Measurements from ENCODE around the gene CXCL12.
A peak's percentile ranks its signal among the peaks of the same experiment; 100 is the strongest.

CXCL12 gene

DNA sequence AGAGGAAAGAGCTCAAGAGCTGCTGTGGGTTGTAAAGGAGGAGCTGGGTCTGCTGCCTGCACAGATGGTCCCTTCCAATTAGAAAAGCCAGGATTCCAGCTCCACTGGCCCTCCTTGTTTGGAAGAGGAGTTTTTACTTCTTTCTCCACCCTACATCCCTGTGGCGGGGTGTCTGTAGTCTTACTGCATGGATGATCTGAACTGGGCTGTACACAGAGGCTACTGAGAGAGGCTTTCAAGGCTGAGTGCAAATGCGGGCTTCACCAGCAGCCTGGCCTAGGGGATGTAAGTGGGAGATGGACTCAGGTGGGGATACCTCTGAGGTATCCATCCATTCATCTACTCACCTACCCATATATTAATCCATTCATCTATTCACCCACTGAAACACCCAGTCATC is 7.1 kb upstream of the CXCL12 start:
- Histone ChIP-seq H3K27me3 (ENCODE audit: control insufficient read depth, insufficient read depth, low read length) (peaks cover 35% of the 10 kb centered on the region), H3K9ac (ENCODE audit: low read depth, low read length) (no peak overlapping the region)

DNA sequence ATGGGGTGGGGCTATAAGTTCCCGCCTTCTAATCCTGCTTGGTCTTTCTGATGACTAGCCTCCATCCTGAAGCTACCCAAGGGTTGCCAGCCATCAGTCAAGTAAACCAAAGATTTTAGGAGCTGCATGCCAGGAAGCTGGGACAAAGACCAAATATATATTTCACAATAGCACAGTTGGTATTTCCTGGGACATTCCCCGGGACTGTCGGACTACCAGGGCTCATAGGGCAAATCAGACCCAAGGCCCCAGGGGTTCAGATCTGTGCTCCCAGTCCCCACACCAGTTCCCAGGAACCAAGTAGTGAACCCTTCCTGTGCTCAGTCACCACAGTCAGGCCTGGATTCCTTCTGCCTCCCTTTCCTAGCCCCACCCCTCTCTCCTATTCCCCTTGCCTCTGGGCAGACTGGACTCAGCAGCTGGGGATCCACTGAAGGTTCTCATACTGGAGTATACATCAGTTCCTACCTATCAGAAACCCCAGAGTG is 5.7 kb upstream of the CXCL12 start:
- no peaks in the 10 kb centered on the region for H3K36me3 ChIP-seq (ENCODE audit: insufficient read depth, low read length)
- no peak overlapping the region for H3K9ac ChIP-seq (ENCODE audit: low read depth, low read length)
- no peak overlapping the region for H3K4me3 ChIP-seq (ENCODE audit: low read length)
- H3K4me2 ChIP-seq (ENCODE audit: low read length), result no peak overlapping the region
- H3K9me3 ChIP-seq (replicated peaks; ENCODE audit: low read length), result no peaks in the 10 kb centered on the region
- H3K27me3 ChIP-seq (ENCODE audit: control insufficient read depth, insufficient read depth, low read length), result peaks cover 27% of the 10 kb centered on the region
- H3K4me1 ChIP-seq (ENCODE audit: control insufficient read depth, insufficient read depth, low read length), result no peaks in the 10 kb centered on the region

More for the DNA sequence above, 7.1 kb upstream of the CXCL12 start:
- no peaks in the 10 kb centered on the region for H3K4me1 ChIP-seq (ENCODE audit: control insufficient read depth, insufficient read depth, low read length)
- no peaks in the 10 kb centered on the region for H3K9me3 ChIP-seq (replicated peaks; ENCODE audit: low read length)
- H3K36me3 ChIP-seq (ENCODE audit: insufficient read depth, low read length), result no peaks in the 10 kb centered on the region
- H3K4me2 ChIP-seq (ENCODE audit: low read length), result no peak overlapping the region
- no peak overlapping the region for H3K4me3 ChIP-seq (ENCODE audit: low read length)

DNA sequence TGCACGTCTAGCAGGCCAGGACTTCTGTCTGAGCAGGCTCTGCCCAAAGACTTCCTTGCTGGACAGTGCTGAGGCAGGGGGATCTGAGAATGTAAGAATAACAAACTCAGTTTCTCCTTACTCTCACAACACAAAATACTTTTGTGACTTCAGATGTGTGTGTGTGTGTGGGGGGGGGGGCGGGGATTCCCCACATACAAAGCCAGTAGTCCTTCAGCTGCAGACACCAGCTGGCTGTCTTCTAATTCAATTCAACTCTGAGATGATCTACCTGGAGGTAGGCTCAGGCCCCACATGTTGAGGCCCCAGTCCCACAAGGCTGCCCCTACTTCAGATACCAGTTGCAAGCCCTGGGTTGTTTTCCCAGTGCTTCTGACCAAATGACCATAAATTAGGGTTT is 4.7 kb upstream of the CXCL12 start:
- Histone ChIP-seq H3K9me3 (replicated peaks; ENCODE audit: low read length) (no peaks in the 10 kb centered on the region), H3K4me2 (ENCODE audit: low read length) (no peak overlapping the region), H3K27me3 (ENCODE audit: control insufficient read depth, insufficient read depth, low read length) (peaks cover 20% of the 10 kb centered on the region), H3K4me3 (ENCODE audit: low read length) (no peak overlapping the region), H3K9ac (ENCODE audit: low read depth, low read length) (no peak overlapping the region), H3K36me3 (ENCODE audit: insufficient read depth, low read length) (no peaks in the 10 kb centered on the region), H3K4me1 (ENCODE audit: control insufficient read depth, insufficient read depth, low read length) (peaks cover 1% of the 10 kb centered on the region)

DNA sequence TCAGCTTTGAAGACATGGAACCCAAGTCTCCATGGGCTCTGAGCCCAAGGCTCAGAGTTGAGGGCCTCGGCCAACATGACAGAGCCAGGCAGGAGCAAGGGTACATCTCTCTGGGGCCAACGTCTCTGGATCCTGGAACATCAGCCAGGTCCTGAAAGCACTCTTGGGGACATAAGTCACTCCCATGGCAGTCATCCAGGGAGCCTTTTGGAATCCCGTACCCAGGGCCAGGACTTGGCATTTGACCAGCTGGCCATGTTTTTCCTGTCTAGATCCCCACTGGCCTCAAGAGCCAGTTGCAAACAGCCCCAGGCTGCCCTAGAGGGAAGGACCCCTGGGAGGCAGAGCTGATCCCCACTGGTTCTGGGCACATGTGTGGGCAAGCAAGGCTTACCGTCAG is 4.3 kb upstream of the CXCL12 start:
- peaks cover 5% of the 10 kb centered on the region for H3K4me1 ChIP-seq (ENCODE audit: control insufficient read depth, insufficient read depth, low read length)
- H3K4me3 ChIP-seq (ENCODE audit: low read length), result no peak overlapping the region
- peaks cover 20% of the 10 kb centered on the region for H3K27me3 ChIP-seq (ENCODE audit: control insufficient read depth, insufficient read depth, low read length)
- no peak overlapping the region for H3K4me2 ChIP-seq (ENCODE audit: low read length)
- H3K9ac ChIP-seq (ENCODE audit: low read depth, low read length), result no peak overlapping the region
- H3K9me3 ChIP-seq (replicated peaks; ENCODE audit: low read length), result no peaks in the 10 kb centered on the region
- no peaks in the 10 kb centered on the region for H3K36me3 ChIP-seq (ENCODE audit: insufficient read depth, low read length)

DNA sequence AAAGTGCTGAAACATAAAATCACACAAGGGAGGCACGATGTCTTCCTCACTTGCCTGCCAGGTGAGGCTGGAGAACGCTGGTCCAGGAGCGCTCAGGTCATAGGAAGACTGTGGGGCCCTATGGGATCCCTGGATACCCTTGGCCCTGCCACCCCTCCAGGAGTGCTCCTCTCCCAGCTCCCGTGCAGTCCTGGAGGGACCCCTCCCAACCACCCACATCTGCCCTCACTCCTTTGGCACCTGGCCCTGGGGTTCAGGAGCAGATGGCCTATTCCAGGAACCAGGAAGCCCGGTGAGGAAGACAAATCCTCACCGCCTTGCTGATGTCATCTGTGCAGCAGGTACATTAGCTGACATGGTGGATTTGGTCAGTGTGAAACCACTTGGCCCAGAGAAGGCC is 3.7 kb upstream of the CXCL12 start:
- H3K36me3 ChIP-seq (ENCODE audit: insufficient read depth, low read length), result no peaks in the 10 kb centered on the region
- no peak overlapping the region for H3K4me3 ChIP-seq (ENCODE audit: low read length)
- H3K9ac ChIP-seq (ENCODE audit: low read depth, low read length), result no peak overlapping the region
- H3K4me2 ChIP-seq (ENCODE audit: low read length), result no peak overlapping the region
- H3K4me1 ChIP-seq (ENCODE audit: control insufficient read depth, insufficient read depth, low read length), result peaks cover 9% of the 10 kb centered on the region
- peaks cover 20% of the 10 kb centered on the region for H3K27me3 ChIP-seq (ENCODE audit: control insufficient read depth, insufficient read depth, low read length)
- no peaks in the 10 kb centered on the region for H3K9me3 ChIP-seq (replicated peaks; ENCODE audit: low read length)

DNA sequence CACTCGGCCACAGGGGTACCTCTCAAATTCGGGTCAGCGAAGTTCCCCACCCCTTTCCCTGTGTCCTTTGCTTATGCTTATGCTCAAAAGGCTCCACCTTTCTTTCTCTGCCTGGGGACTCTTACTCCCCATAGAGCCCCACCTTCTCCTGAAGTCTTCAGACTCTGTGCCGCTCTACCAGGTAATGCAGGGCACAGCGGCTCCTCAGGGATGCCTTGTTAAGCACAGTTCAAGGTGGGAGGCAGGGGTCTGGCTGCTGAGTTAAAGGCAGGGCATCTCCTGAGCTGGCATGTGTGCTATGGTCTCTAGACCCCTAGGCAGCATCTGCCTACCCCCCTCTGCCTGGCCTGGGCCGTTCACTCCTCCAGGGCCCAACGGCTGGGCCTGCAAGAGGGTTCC is 3.0 kb upstream of the CXCL12 start:
- Histone ChIP-seq H3K4me3 (ENCODE audit: low read length) (no peak overlapping the region), H3K9ac (ENCODE audit: low read depth, low read length) (no peak overlapping the region), H3K27me3 (ENCODE audit: control insufficient read depth, insufficient read depth, low read length) (peaks cover 22% of the 10 kb centered on the region), H3K4me1 (ENCODE audit: control insufficient read depth, insufficient read depth, low read length) (peaks cover 17% of the 10 kb centered on the region), H3K9me3 (replicated peaks; ENCODE audit: low read length) (no peaks in the 10 kb centered on the region), H3K4me2 (ENCODE audit: low read length) (no peak overlapping the region), H3K36me3 (ENCODE audit: insufficient read depth, low read length) (no peaks in the 10 kb centered on the region)

DNA sequence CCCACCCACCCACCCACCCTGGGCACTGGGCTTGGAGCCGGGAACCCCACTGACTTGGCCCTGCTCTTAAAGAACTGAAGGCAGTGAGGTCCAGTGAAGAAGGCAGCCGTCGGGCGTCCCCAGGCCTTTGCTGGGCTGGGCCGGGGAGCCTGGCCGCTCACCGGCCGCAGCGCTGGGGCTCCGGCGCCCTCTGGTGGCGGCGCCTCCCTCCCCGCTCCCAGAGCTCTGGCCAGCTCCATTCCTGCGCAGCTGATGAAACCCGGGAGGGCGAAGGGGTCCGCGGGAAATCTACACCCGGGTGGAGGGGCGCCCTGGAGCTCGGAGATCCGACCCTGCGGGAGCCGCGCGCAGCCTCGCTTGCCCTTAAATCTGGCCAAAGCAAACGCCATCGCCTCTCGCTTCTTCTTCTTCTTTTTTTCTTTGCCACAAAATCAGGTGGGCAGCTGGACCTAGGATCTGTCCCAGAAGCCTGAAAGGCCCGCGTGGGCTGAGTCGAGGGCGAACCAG is 1.7 kb upstream of the CXCL12 start:
- Histone ChIP-seq H3K27me3 (ENCODE audit: control insufficient read depth, insufficient read depth, low read length) (peaks cover 18% of the 10 kb centered on the region), H3K36me3 (ENCODE audit: insufficient read depth, low read length) (no peaks in the 10 kb centered on the region), H3K9me3 (replicated peaks; ENCODE audit: low read length) (no peaks in the 10 kb centered on the region), H3K4me3 (ENCODE audit: low read length) (no peak overlapping the region), H3K4me2 (ENCODE audit: low read length) (peak overlapping the region; percentile 69), H3K4me1 (ENCODE audit: control insufficient read depth, insufficient read depth, low read length) (peaks cover 17% of the 10 kb centered on the region), H3K9ac (ENCODE audit: low read depth, low read length) (no peak overlapping the region)

DNA sequence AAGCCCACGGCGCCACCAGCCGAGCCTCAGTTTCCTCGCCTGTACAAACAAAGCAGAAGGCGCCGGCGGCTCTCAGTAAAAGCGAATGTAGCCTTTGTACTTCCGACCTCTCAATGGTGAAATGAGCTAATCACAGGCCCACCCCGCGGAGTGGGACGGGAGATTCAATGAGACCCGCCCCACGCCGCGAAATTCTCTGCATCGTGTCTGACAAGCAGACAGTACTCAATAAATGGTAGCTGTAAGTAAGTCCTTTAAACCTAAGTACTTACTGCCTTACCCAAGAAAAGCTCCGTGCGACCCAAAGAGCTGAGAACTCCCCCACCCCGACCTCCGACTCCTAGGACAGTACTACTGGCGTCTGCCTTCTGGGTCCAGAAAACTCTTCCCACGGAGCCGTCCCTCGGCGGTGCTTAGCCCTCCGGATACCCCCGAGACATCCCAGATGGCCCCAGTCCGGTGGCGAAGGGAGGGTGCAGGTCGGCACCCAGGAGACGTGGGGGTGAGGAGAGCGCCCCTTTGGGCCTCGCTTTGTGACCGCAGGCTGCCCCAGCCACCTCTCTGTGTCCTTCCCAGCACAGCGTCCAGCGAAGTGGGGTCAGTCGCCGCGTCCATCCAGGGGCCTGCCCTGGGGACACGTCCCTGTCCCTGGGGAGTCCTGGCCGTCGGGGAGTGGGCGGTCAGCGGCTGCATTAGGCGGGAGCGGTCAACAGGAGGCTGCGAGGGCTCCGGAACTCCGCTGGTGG is 972 bp upstream of the CXCL12 start:
- Histone ChIP-seq H3K4me2 (ENCODE audit: low read length) (no peak overlapping the region), H3K27me3 (ENCODE audit: control insufficient read depth, insufficient read depth, low read length) (peaks cover 18% of the 10 kb centered on the region), H3K4me1 (ENCODE audit: control insufficient read depth, insufficient read depth, low read length) (peaks cover 17% of the 10 kb centered on the region), H3K9me3 (replicated peaks; ENCODE audit: low read length) (no peaks in the 10 kb centered on the region), H3K4me3 (ENCODE audit: low read length) (no peak overlapping the region), H3K9ac (ENCODE audit: low read depth, low read length) (no peak overlapping the region), H3K36me3 (ENCODE audit: insufficient read depth, low read length) (no peaks in the 10 kb centered on the region)

DNA sequence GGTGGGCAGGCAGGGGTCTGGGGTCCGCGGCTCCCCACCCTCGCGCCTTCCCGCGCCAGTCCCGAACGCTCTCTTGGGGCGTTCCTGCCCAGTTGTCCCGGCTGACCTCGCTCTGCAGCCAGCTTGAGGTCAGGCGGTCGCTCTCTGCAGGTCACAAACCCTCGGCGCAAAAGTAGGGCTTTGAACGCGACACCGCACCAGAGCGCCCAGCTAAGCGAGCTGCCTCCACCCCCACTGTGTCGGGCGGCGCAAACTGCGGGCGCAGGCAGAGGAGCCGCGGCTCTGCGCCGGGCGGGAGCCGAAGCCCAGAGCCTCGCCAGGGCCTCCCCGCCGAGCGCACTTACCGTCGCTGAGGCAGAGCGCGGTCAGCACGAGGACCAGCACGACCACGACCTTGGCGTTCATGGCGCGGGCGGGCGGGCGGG is 284 bp downstream of the CXCL12 start:
- peaks cover 18% of the 10 kb centered on the region for H3K27me3 ChIP-seq (ENCODE audit: control insufficient read depth, insufficient read depth, low read length)
- peak overlapping the region; percentile 76 for H3K4me3 ChIP-seq (ENCODE audit: low read length)

DNA sequence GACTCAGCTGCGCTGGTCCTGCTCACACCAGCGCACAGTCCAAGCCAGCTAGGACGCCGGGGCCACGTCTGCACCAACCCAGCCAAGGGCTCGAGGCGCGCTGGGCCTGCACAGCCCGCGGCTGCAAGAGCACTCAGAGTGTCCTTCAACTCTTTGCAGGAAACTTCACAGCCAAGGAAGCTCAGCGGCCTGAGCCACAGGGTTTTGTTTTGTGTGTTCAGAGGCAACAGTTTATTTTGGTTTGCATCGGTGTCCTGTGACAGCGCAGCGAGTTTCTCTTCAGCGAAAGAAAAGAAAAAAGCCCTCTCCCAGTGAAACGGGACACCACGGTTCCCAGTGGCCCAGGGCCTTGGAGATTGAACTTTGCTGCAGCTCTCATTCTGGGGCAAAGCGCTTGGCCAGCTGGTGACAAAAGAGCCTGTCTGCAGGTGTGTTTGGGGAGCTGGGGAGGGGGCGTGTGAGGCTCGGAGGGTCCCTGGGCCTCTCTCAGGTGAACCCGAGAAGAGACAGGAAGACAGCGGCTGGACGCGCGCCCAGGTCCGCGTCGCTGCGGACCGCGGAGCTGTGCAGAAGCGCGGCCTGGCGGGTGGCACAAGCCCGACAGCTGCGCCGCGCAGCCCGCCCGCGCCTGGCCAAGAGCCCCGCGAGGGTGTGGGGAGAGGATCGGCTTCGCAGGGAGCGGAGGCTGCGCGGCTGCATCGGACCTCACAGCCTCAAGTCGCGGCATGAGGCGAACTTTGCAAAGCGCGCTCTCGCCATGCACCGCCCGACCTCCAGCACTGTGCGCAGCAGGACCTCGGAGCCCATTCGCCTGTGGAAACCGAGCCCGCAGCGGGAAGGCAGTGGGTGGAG is 922 bp downstream of the CXCL12 start:
- peak overlapping the region; percentile 76 for H3K4me3 ChIP-seq (ENCODE audit: low read length)
- peak overlapping the region; percentile 94 for H3K4me2 ChIP-seq (ENCODE audit: low read length)
- H3K36me3 ChIP-seq (ENCODE audit: insufficient read depth, low read length), result no peaks in the 10 kb centered on the region
- H3K4me1 ChIP-seq (ENCODE audit: control insufficient read depth, insufficient read depth, low read length), result peaks cover 17% of the 10 kb centered on the region
- peaks cover 18% of the 10 kb centered on the region for H3K27me3 ChIP-seq (ENCODE audit: control insufficient read depth, insufficient read depth, low read length)
- H3K9me3 ChIP-seq (replicated peaks; ENCODE audit: low read length), result no peaks in the 10 kb centered on the region
- peak overlapping the region; percentile 50 for H3K9ac ChIP-seq (ENCODE audit: low read depth, low read length)

More for the DNA sequence above, 284 bp downstream of the CXCL12 start:
- Histone ChIP-seq H3K4me2 (ENCODE audit: low read length) (peak overlapping the region; percentile 94), H3K9me3 (replicated peaks; ENCODE audit: low read length) (no peaks in the 10 kb centered on the region), H3K36me3 (ENCODE audit: insufficient read depth, low read length) (no peaks in the 10 kb centered on the region), H3K9ac (ENCODE audit: low read depth, low read length) (peak overlapping the region; percentile 50), H3K4me1 (ENCODE audit: control insufficient read depth, insufficient read depth, low read length) (peaks cover 17% of the 10 kb centered on the region)

DNA sequence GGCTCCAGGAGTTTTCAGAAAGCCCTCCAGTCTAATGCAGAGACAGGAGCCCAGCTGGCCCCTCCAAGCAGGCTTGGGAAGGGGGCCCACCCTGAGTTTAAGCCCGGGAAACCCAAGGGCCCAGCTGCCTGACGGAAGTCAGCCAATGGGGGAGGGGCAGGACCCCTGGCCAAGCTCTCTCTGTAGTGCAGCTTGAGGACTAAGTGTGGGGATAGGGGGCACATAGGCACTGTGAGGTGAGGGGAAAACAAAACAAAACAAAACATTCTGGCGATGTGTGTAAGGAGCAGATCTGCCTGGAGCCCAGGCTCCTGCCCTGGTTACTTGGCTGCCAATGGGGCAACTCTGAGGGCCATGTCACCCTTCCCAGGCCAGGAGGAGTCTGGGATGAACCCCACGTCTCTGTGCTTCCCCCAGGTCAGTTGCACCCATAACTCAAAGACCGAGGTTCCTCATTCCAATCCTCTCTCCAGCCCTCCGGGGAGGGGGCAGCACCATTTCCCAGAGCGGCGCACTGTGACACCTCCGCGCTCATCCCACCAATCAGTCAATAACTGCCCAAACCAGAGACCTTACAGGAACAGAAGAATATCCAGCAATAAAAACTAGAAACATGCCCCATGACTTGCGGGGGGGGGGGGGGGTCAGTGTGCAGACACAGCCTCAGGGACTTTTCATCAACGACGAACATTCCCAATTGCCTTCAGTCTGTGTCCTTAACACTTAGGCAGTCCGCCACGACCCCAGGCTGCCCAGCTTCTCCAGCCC is 1.7 kb downstream of the CXCL12 start:
- Histone ChIP-seq H3K27me3 (ENCODE audit: control insufficient read depth, insufficient read depth, low read length) (peaks cover 18% of the 10 kb centered on the region), H3K4me1 (ENCODE audit: control insufficient read depth, insufficient read depth, low read length) (peaks cover 17% of the 10 kb centered on the region), H3K9ac (ENCODE audit: low read depth, low read length) (peak overlapping the region; percentile 50), H3K4me3 (ENCODE audit: low read length) (peak overlapping the region; percentile 76), H3K9me3 (replicated peaks; ENCODE audit: low read length) (no peaks in the 10 kb centered on the region), H3K36me3 (ENCODE audit: insufficient read depth, low read length) (no peaks in the 10 kb centered on the region), H3K4me2 (ENCODE audit: low read length) (peak overlapping the region; percentile 94)

All from skeletal muscle satellite cell (primary cell).